OCI-M1 (cell line): Measurements from ENCODE around the gene DMC1.
"Not testable (repeated sequence)": the region's sequence is repeated elsewhere in the genome, so short reads cannot be mapped to it uniquely, and the experiment has no call there.

ENCODE experiments used
- DNase-seq: peaks from one replicate; lab custom pipeline; 2025; lab: John Stamatoyannopoulos, UW

Gene DMC1, protein sequence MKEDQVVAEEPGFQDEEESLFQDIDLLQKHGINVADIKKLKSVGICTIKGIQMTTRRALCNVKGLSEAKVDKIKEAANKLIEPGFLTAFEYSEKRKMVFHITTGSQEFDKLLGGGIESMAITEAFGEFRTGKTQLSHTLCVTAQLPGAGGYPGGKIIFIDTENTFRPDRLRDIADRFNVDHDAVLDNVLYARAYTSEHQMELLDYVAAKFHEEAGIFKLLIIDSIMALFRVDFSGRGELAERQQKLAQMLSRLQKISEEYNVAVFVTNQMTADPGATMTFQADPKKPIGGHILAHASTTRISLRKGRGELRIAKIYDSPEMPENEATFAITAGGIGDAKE

DNA sequence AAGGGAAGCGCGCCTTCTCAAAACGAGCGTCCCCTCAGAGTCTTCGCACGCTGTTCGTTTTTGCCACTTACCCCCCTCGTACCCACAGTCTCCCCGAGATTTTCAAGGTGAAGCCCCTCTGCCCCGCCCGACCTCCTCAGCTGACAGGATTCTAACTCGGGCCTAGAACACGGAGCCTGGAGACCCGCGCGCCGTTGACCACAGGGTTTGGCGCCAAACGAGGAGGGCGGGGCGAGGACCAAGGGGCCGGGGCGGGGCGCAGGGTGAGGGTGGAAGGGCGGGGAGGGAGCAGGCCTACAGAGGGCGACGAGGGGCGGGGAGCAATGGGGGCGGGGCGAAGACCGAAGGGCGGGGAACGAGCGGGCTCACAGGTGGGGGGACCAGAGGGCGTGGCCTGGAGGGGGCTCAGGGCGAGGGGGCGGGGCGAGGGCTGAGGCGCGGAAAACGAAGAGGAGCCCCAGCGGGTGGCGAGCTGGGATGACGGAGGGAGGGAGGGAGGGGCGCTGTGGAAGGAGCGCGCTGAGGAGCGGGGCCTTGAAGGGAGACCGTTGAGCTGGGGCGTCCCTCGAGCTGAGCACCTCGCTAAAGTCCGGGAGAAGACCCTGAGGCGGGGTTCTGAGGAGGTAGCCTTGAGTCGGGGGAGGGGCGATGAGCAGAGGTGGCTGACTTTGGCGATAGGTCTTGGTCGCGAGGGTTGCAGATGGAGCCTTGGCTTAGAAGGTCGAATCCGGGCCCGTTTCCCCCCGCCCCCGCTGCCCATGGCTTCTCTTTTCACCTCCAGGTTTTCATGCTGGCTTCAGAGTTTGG, at the start of gene DMC1:
Gene DMC1, minus strand, starts transcription at position 212 of the 807 bp plus-strand sequence. CDS start 1,927 bp downstream, outside the sequence.
- peak; percentile 95 for DNase-seq

DNA sequence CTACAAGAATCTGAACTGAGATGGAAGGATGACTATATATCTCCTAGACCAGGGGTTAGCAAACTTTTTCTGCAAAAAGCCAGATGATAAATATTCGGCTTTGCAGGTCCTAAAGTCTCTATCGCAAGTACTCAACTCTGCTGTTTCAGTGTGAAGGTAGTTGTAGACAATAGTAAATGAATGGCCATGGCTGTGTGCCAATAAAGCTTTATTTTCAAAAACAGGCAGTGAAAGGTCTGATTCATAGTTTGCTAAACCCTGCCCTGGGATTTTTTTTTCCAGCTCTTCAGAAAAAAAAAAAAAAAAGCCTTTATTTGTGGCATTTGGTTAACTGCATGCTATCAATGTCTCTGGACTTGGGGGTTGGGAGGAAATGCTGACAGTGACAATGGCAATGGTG, 48.7 kb upstream of the DMC1 start:
- DNase-seq: no peak

DNA sequence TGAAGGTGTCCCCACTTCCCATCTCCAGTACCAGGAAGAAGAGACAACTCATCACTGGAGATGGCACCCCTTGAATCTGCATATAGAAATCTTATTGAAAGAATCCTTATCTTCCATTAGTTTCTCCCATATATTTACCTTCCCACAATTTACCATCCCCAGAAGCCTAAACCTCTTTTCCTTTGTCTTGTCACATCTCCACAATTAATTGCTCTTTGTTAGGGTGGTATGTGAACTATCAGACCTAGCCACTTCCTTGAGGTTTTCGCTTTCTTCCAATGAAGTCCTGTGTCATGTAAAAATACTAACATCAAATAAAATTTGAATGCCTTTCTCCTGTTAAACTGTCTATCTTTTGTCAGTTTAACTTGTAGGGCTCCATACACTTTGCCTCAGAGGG, 48.3 kb upstream of the DMC1 start:
- DNase-seq: no peak

DNA sequence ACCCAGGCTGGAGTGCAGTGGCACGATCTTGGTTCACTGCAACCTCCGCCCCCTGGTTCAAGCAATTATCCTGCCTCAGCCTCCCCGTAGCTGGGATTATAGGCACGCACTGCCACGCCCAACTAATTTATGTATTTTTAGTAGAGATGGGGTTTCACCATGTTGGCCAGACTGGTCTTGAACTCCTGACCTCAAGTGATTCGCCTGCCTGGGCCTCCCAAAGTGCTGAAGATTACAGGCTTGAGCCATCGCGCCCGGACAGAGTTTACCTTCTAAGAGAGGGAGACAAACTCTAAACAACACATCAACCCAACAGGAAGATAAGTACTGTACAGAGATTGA, 45.1 kb upstream of the DMC1 start:
- not testable (repeated sequence) for DNase-seq

DNA sequence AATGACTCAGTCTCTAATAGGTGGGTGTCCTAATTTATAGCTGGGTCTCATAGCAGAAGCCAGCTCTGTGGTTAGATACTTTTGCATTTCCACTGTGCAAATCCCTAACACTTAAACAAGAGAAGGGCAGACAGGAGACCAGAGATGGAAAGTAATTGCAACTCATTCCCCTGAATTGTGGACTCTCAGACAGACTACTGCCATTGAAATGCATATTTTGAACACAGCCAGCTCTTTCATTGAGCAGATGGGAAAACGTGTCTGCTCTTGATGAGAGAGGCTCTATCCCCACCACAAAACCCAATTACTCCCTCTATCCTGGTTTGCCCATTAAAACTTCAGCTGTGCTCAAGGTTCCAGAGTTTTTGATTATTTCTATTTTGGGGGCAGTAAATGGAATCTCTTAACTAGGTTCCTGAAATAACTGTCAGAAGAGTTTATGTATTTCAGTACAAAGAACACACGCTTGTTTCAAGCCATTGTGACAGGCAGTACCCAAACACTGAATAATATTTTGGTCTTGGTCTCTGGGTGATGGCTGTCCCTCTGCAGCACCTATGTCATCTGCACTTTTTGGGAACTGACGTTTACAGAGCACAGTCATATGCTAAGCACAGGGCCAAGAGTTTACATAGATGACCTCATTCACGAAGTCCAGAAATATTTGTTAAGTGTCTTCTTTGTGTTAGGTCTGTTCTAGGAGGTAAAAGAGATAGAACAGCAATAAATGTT, 44.5 kb upstream of the DMC1 start:
- DNase-seq: no peak

DNA sequence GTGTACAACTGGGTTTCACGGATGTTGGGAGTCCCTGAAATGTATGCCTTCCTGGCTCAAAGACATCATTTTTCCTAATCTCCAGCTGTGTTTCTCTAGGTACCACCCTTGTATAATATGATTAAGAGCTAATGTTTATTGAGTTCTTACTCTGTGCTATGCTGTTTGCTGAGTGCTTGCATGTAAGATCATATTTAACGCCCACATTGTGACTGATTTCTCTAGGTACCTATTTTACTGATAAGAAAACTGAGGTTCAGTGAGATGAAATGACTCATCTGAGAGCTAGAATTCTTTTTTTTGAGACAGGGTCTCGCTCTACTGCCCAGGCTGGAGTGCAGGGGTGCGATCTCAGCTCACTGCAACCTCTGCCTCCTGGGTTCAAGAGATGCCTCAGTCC, 43.6 kb upstream of the DMC1 start:
- no peak for DNase-seq

DNA sequence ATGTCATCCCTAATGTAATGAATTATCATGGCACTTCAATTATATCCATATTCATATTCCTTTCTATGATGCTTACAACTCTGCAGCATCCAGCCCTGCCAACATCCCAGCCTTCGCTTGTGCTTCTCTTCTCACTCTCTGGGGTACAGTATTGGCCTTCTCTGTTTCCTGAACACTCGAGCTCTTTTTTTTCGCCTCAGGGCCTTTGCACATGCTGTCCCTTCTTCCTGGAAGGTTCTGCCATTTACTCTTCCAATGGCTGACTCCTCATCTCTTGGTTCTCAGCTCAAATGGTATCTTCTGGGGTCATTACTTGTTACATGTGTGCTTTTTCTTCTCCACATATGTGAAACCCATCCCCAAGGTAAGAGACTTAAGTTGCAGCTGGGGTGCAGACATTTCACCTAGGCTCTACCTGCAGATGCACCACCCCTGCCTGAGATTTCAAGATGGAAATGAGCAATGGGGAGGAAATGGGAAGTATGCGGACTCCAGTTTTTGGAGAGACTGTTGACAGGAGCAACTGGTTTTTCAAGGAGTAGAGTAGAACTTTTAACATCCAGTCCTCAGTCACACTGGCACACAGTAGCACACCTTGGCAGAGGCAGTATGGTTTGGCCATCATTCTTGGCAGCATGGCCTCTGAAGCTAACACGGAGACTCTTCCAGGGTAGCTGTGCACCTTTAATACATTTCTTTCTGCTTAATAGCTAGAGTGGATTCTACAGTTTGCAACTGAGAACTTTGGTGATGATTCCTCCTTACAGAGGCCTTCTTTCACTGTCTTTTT, 42.4 kb upstream of the DMC1 start:
- DNase-seq: no peak

DNA sequence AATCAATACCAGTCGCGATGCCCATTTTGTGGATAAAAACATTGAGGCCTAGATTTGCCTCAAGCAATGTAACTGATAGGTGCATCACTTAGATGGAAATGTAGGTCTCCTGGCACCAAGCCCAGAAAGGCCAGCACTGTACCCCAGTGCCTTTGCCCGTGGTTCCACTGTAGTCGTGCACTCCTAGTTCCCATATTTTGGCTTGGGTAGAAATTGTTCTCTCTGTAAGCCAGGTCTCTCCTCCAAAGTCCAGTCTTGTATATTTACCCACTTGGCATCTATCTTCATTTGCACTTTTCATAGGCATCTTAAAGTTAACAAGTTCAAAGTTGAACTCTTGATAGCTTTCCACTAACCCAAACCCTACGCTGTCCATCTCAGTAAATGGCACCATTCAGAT, 41.6 kb upstream of the DMC1 start:
- DNase-seq: no peak

DNA sequence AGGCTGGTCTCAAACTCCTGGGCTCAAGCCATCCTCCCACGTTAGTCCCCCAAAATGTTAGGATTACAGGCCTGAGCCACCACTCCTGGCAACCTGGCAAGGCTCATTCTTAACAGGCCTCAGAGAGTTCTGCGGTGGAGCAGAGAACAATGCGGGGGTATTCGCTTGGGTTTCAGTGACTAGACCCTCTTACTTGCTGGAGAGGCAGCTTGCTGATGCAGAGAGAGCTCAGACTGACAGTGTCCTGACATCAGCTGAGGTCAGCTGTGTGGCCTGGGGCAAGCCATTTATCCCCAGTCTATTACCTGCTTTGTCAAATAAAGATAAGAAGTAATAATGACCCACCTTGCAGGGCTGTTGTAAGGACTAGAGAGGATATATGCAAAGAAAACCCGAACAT, 40.3 kb upstream of the DMC1 start:
- no peak for DNase-seq

DNA sequence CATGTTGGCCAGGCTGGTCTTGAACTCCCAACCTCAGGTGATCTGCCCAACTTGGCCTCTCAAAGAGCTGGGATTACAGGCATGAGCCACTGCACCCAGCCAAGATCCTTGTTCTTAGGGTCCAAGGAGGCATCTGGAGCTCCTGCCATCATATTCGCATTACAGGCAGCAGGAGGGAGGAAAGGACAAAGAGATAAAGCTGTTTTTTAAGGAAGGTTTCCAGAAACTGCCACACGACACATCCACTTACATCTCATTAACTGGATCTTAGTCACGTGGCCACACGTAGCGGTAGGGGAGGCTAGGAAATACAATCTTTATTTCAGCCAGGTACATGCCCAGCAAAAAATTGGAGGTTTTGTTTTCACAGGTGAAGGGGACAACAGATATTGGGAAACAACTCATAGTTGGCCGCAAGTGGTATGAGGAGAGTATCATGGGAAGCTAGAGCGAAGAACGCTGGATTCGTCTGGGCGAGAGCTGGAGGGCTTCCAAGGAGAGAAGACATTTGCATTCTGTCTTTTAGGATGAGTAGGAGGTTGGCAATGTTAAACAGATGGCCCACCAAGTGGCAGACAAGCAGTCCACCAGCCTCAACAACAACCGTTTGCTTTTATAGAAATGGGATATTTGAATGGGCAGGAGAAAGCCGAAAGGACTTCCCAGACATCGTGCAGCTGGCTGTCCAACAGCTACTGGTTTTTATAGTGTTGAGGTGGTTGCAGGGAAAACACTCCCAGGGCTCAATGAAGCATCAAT, 39.2 kb upstream of the DMC1 start:
- DNase-seq: no peak

DNA sequence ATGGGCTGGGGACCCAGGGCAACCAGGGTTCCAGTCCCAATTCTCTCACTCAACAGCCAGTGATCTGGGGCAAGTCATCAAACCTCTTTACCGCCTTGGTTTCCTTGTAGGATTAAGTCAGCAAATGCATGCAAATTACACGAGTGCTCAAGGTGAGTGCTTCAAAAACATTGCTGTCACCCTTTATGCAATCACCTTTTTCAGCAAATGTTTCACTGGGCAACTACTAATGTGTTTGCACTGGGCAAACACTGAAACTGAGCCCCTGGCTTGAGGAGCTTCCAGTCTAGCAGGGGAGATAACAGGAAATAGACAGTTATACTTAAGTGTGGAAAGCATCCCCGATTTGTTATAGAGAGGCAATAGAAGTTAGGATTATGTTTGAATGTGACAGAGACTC, 37.7 kb upstream of the DMC1 start:
- DNase-seq: no peak

DNA sequence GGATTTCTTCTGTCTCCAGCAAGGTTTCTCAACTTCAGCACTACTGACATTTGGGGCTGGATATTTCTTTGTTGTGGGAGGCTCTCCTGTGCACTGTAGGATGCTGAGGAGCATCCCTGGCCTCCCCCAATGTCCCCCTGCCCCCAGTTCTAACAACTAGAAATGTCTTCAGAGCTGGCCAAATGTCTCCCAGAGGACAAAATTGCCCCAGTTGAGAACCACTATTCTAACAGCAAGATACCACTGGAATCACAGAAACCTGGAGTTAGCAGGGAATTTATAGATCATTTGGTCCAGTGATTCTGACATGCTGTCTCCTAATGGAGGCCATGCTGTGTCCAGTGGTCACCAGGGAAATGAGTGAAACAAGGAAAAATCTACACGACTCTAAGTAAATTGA, 32.2 kb upstream of the DMC1 start:
- DNase-seq: no peak

DNA sequence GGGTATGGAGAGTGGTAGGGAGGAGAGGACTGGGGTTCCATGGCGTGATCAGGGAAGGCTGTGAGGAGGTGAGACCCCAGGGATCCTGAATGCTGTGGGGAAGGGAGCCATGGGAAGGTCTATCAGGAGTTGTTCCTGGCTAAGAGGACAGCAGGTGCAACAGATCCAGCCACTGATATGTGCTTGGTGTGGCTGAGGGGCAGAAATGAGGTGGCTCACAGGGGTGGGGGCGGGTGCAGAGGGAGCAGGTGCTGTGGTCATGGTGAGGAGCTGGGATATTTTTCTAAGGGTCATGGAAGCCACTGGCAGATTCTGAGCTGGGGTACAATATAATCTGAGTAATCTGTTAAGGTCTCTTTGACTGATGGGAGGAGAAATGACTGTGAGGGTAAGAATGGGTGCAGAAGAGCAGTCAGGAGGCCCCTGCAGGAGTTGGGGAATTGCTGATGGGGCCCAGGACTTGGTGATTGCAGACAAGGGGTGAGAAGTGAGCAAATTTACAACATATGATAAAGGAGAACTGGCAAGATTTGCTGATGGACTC, 31.3 kb upstream of the DMC1 start:
- DNase-seq: no peak

DNA sequence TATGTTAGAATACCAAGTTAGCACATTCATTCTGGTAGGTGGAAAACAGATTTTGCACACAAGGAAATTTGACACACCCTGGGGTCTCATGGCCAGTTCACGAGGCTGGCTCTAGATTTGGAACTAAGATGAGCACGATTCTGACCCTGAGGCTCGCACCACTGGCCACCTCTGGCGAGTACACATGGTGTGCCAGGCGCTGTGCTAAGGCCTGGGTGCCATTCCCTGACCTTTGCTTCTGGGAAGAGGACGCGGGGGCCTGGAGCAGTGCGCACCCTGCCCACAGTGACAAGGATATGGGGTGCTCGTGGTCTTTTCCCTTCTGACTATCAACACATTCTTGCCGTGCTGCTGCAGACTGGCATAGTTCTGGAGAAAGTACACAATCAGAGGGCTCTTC, 29.5 kb upstream of the DMC1 start:
- DNase-seq: no peak

DNA sequence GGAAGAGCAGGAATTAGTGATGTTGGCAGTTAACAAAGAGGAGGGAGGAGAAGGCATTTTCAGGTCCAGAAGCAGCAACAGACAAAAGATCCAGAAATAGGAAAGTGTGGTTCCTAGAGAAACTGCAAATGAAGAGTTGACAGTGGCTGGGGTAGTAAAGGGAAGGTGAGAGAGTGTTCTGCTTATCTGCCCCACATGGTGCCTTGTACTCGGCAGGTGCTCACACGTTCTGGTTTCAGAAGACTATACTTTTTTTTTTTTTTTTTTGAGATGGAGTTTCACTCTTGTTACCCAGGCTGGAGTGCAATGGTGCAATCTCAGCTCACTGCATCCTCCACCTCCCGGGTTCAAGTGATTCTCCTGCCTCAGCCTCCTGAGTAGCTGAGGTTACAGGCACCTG, 12.9 kb upstream of the DMC1 start:
- not testable (repeated sequence) for DNase-seq

DNA sequence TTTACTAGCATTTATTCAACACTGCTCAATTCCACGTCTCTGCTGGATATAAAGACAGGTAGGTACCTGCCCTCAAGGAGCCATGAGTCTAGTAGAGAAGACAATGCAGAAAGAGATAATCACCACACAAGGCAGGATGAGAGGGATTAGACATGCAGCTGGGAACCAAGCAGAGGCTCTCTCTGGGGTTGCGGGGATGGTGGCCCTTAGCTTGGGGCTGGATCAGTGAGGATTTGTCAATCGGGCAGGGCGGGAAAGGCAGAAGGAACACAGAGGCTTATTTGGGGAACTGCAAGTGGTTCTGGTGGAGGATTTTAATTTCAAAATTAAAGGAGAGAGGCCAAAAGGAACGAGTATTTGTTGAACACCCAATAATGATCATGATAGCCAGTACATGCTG, 8.5 kb upstream of the DMC1 start:
- DNase-seq: no peak

DNA sequence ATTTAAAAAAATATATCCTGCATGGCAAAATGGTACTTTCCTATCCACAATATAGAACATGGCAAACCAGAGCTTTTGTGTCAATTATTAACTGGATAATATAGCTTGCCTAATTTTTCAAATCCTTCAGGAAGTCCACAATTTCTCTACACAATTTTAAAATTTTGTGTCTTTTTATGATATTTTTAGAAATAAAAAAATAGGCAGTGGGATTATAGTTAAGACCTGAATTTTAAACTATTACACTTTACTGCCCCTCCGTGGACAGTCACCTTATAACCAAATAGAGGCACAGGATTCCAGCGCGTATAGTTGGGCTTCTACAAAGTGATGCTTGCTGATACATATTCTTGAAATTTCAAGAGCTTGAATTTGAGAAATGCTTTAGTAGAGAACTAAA, 2.1 kb upstream of the DMC1 start:
- peak; percentile 72 for DNase-seq

DNA sequence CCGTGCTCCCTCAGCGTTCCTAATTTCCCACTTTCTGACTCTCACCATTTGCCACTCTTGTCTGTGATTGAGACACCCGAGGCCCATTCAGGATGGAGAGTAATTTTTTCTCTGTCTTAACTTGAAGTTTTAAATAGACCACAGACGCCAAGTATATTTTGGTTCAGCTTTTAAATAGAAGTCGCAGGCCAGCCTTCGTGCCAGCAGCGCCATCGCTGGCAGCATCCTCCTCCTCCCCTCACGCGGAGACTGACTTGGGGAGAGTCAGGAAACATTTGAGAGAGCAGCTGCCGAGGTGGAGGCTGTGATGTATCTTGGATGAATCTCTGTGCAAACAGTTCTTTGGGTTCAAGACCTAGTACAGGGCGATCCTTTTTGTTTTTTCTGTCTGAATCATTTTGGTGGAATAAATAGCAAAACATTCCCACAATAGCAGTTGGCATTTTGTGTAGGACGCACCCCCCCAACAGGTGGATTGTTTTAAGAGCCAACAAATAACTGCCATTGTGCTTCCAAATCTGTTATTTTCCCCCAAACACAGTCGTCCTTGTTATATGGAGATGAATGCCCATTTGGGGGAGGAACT, 889 bp upstream of the DMC1 start:
- DNase-seq: peak; percentile 74

DNA sequence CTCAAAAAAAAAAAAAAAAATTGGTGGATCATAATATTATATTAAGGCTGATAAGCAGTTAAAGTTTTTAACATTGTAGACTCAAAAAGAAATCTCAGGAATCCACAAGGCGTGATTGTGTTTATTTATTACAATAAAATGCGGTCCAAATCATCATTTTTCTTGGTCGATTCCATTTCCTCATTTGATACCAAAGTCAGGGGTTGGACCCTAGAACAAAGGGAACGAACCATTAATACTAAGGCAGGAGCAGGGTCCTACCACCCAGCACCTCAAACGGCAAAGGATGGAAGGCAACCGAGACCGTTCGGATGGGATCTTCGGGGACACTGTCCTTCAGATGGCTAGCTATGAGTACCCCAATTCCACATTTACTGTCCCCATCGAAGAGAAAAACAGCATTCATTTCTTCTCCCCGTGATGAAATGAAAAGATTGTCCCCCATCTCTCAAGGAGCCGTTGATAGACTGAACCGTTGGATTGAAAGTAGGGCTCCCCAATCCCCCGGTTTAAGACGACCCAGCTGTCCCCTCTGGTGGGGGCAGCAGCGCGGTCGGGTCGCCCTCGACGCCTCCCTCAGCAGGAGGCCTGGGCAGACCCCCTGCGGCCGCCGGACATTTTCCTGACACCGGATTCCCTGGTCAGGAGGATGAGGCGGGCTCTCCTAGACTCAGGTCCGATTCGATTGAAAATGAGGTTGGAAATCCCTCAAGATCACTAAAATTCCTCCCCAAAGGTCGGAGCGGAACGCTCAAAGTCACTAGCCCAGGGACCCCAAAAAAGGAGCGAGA, 607 bp downstream of the DMC1 start:
- no peak for DNase-seq
